D341Med (cell line): ENCODE data around the gene BEND4.

Experiments used
- DNase-seq: peaks from one replicate; pipeline ENCODE4 v3.0.0; 2012; ENCODE audit warnings: low spot score

BEND4 gene

DNA sequence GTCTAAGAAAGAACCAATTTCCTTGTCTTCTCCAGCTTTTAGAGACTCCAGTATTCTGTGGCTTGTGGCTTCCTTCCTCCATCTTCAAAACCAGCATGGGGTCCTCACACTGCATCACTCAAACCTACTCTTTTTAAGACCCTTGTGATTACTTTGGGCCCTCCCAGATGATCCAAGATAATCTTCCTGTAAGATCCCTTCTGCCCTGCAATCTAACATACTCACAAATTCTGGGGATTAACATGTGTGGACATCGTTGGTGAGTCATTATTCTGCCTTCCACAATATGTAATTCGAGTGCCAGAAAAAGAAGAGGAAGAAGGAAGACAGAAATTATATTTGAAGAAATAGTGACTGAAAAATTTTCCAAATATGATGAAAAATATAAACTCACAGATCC, 47.9 kb downstream of the BEND4 start:
- DNase-seq = no peak

DNA sequence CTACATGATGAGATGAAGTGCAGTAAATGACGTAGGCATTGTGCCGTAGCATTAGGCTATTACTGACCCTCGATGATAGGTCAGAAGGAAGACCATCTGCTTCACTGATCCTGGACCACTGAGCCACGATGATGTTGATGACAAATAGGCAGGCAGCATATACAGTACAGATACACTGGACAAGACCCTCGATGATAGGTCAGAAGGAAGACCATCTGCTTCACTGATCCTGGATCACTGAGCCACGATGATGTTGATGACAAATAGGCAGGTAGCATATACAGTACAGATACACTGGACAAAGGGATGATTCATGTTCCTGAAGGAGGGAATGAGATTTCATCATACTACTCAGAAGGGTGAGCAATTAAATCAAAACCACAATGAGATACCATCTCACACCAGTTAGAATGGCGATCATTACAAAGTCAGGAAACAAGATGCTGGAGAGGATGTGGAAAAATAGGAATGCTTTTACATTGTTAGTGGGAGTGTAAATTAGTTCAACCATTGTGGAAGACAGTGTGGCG, 50.9 kb downstream of the BEND4 start:
- DNase-seq = no peak

DNA sequence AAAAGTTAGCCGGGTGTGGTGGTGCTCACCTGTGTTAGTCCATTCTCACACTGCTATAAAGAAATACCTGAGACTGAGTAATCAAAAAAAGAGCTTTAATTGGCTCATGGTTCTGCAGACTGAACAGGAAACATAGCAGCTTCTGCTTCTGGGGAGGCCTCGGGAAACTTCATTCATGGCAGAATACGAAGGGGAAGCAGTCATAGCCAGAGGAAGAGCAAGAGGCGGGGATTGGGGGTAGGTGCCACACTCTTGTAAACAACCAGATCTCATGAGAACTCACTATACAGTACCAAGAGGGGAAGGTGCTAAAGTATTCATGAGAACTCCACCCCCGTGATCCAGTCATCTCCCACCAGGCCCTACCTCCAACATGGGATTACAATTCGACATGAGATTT, 64.1 kb downstream of the BEND4 start:
- no peak for DNase-seq

DNA sequence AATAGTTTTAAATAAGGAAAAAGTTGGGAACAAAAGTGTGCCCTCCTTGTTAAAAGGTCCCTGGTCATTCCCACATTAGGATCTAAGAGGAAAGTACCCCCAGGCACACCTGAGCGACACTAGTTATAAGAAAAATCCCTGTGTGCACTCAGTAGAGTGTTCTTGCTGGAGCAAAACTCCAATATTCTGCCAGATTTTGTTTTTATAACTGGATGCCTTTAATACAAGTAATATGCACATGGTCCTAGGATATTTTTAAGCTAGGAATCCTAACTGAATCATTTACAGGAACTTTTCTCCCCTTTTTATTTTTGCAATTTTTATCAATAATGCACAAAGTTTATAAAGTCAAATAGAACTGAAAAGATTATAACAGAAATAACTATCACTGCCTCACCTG, 68.6 kb downstream of the BEND4 start:
- no peak for DNase-seq

DNA sequence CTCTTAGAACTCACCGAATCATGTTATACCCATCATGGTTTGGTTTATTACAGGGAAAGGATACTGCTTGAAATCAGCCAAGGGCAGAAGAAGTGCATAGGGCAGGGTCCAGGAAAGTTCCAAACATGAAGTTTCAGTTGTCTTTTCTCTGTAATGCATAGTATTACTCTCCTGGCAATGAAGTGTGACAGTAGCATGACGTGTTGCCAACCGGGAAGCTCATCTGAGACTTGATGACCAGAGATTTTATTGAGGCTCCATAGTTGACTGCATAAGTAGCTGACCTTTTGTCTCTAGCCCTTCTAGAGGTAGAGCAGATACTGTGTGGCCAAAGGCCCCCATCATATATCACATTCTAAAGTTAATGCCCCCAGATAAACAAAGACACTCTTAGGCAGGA, 72.1 kb downstream of the BEND4 start:
- DNase-seq = no peak

DNA sequence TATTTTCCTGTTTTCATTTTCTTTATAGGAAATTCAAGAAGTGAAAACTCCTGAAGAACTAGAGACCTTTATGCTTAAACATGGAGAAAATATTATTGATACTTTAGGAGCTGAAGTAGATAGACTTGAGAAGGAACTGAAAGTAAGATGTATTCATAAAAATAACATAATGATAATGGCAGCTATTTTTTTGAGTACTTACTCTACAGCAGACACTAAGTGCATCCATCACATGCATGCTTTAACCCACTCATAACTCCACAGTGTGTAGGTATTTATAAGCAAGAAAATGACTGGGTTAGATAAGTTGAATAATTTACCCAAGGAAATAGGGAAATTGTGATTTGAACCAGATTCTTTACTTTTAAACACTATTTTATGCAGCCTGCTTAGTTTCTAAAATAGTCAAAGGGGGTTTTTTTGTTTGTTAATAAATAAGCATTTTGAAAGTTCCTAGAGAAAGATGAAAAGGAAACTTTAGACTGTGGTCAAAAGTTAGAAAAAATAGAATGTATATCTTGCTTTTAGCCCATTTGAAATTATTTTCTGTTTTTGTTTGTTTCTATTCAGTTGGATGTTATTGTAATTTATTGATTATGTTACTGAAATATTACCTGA, 74.2 kb downstream of the BEND4 start:
- DNase-seq = no peak

DNA sequence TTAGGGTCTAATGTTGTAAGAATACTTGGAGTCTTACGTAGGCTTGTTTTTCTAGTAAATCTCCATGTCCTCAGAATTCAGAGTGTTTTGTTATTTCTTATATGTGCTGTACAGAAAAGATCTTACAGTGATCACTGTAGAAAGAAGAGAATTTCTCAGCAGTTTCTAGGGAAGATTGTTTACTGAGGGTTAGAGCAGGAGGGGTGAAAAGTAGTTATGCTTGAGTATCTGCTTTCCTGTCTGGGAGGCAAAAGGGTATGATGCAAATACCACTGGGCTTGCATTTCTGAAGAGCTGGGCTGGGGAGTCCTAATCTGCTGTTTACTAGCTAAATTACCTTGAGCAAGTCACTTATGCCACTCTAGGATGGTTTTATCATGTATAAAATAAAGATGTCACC, 78.2 kb downstream of the BEND4 start:
- no peak for DNase-seq

DNA sequence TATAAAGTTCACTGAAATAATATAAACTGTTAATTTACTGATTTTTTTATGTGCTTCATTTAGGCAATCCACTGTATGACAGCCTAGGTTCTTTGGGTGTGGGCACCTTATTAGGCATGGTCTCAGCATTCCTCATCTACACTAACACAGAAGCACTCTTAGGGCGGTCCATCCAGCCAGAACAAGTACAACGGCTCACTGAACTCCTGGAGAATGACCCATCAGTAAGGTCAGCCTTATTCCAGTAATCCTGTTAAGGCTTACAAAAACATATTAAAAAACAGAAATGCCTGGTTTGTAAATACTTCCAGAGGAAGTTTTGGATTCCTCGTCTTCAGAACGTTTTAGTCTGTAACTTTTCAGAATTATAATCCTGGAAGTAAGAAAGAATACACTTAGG, 82.0 kb downstream of the BEND4 start:
- no peak for DNase-seq

DNA sequence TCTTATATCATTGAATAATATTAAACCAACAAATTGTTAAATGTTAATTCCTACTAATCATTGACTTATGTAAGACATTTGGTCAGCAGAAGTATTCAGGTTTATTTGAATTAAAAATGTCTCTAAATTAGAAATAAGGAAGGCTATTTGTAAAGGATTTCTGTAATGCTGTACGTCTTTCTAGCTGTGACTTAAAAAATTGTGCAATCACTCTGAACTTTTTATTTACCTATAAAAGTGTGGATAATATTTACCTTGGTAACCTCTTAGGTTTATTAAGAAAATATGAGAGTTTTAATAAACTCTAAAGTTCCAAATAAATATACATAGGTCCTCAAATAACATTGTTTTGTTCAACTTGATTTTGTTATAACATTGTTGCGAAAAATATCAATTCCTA, 85.2 kb downstream of the BEND4 start:
- DNase-seq = no peak

DNA sequence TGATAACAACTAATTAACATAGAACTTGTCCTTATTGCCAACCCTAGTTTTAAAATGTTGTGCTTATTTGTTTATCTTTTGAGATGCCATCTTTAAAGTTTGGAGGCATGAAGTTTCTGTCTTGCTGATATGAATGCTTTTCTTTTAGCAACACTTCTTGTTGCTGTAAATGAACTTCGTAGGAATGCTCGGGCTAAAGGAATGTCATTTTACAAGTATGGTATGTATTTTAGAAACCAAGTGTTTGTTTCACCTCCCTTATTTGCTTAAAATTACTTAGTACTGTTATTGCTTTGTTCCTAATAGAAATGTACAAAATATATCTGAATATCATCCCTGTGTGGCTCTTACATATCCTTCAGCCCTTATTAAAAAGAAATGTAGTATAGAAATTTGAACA, 86.1 kb downstream of the BEND4 start:
- no peak for DNase-seq
